GM19240 (cell line): Measurements from ENCODE around the gene AFF4.

Experiments used
- DNase-seq: peaks from one replicate; pipeline ENCODE4 v3.0.0; 2011; ENCODE audit warnings: low spot score; ENCODE audit not compliant: insufficient read length

AFF4 gene

GRCh38 chr5:132895719-132896305 is 67.6 kb downstream of the AFF4 start:
- no peak for DNase-seq

- no peak for DNase-seq
These were observed 72.6 kb downstream of the AFF4 start for GRCh38 chr5:132890817-132891216.

GRCh38 chr5:132889501-132889900 is 73.9 kb downstream of the AFF4 start:
- DNase-seq: no peak

- DNase-seq: no peak
These were observed 76.2 kb downstream of the AFF4 start for GRCh38 chr5:132887283-132887682.

- DNase-seq: no peak
These were observed 77.2 kb downstream of the AFF4 start for GRCh38 chr5:132886064-132886823.

GRCh38 chr5:132884548-132884947 is 78.9 kb downstream of the AFF4 start:
- DNase-seq: no peak

- no peak for DNase-seq
These were observed 80.1 kb downstream of the AFF4 start for GRCh38 chr5:132883261-132883834.

GRCh38 chr5:132877938-132878337 is 85.5 kb downstream of the AFF4 start:
- no peak for DNase-seq

GRCh38 chr5:132877466-132877865 is 86.0 kb downstream of the AFF4 start:
- no peak for DNase-seq

GRCh38 chr5:132876020-132876759 is 87.2 kb downstream of the AFF4 start:
- DNase-seq: no peak

GRCh38 chr5:132873930-132874271 is 89.5 kb downstream of the AFF4 start:
- no peak for DNase-seq

- no peak for DNase-seq
These were observed 90.1 kb downstream of the AFF4 start, which contains the start of gene LEAP2 for GRCh38 chr5:132873119-132873929. Gene LEAP2, plus strand, starts transcription at chr5:132873668. Its CDS starts 27 bp downstream, at chr5:132873695.

GRCh38 chr5:132872788-132873118 is 90.7 kb downstream of the AFF4 start:
- no peak for DNase-seq

- DNase-seq: no peak
These were observed 91.8 kb downstream of the AFF4 start for GRCh38 chr5:132871459-132872284.

GRCh38 chr5:132870801-132871200 is 92.6 kb downstream of the AFF4 start:
- DNase-seq: no peak

GRCh38 chr5:132868754-132869153 is 94.7 kb downstream of the AFF4 start:
- no peak for DNase-seq

GRCh38 chr5:132867046-132867451 is 96.4 kb downstream of the AFF4 start:
- DNase-seq: peak; percentile 4

GRCh38 chr5:132866342-132867045 is 96.9 kb downstream of the AFF4 start, which contains the start of the genes GDF9 and UQCRQ:
Gene GDF9, minus strand, starts transcription at chr5:132866469. Its CDS starts 1,936 bp downstream, at chr5:132864533.
Gene UQCRQ, plus strand, starts transcription at chr5:132866642. Its CDS starts 240 bp downstream, at chr5:132866882.
- DNase-seq: peak; percentile 88

GRCh38 chr5:132865668-132866341 is 97.6 kb downstream of the AFF4 start:
- peak; percentile 2 for DNase-seq
